ENCODE measurements around the gene PCYT2.
A peak's percentile ranks its signal among the peaks of the same experiment; 100 is the strongest.

The PCYT2 gene

GRCh38 chr17:81858170-81858966 is 52.8 kb downstream of the PCYT2 start:
- H3K4me1 ChIP-seq, result no peaks in the 10 kb centered on the region
- DNase-seq, result no peak
- no peaks in the 10 kb centered on the region for H3K9me3 ChIP-seq
- H3K27me3 ChIP-seq, result no peaks in the 10 kb centered on the region
- TF ChIP-seq, protein P1, sequence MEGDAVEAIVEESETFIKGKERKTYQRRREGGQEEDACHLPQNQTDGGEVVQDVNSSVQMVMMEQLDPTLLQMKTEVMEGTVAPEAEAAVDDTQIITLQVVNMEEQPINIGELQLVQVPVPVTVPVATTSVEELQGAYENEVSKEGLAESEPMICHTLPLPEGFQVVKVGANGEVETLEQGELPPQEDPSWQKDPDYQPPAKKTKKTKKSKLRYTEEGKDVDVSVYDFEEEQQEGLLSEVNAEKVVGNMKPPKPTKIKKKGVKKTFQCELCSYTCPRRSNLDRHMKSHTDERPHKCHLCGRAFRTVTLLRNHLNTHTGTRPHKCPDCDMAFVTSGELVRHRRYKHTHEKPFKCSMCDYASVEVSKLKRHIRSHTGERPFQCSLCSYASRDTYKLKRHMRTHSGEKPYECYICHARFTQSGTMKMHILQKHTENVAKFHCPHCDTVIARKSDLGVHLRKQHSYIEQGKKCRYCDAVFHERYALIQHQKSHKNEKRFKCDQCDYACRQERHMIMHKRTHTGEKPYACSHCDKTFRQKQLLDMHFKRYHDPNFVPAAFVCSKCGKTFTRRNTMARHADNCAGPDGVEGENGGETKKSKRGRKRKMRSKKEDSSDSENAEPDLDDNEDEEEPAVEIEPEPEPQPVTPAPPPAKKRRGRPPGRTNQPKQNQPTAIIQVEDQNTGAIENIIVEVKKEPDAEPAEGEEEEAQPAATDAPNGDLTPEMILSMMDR (IDR thresholded peaks at IDR 0.05; ENCODE audit: low read depth, low read length), result no peak
- H3K36me3 ChIP-seq, result peaks cover 52% of the 10 kb centered on the region
- H3K4me3 ChIP-seq (ENCODE audit: low read depth, low read length), result peak overlapping the region; percentile 95

DNA sequence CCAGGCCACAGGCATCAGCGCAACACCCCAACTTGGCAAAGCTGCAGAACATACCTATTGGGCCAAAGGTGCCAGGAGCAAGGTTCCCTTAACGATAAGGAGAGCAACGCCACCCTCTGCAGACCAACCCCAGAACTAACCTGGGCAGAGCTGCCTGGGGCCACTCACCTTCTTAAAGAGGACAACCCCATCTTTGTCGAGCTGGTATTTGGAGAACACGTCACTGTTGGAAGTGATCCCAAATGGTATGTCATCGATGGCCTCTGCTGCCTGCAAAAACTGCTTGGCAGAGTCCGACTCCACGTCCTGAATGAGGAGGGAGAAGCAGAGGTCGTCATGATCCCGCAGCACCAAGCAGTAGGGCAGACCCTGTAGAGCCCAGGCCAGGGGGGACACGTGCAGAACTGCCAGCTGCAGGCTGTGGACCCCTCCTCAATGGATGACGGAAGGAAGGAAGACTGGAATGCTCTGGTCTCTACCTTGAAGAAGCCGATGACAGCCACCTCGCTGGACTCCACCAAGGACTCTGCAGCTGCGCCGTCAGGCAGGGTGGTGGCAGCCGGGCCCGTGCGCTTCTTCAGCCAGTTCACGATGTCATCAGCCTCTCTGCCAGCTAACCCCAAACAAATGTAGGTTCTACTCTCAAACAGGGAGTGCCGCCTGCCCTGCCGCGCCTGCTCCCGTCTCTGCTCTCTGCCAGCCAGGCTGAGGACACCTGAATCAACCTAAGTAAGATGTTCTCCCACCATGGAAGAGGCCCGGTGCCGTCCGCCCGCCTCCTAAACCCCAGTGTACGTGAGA is 56.0 kb downstream of the PCYT2 start:
- no peaks in the 10 kb centered on the region for H3K9me3 ChIP-seq
- TF ChIP-seq, protein P1 (IDR thresholded peaks at IDR 0.05; ENCODE audit: low read depth, low read length), result peak; percentile 17; the same call in 1 of the 2 replicates
- no peaks in the 10 kb centered on the region for H3K4me1 ChIP-seq
- H3K4me3 ChIP-seq (ENCODE audit: low read depth, low read length), result no peak overlapping the region
- no peak for DNase-seq
- H3K27me3 ChIP-seq, result no peaks in the 10 kb centered on the region
- peaks cover 73% of the 10 kb centered on the region for H3K36me3 ChIP-seq

- TF ChIP-seq, protein P1 (IDR thresholded peaks at IDR 0.05; ENCODE audit: low read depth, low read length), result no peak
- no peak for DNase-seq
- Histone ChIP-seq H3K4me3 (ENCODE audit: low read depth, low read length) (no peak overlapping the region), H3K36me3 (peaks cover 70% of the 10 kb centered on the region), H3K27me3 (no peaks in the 10 kb centered on the region), H3K4me1 (no peaks in the 10 kb centered on the region), H3K9me3 (no peaks in the 10 kb centered on the region)
Observed at GRCh38 chr17:81852237-81852636, 59.0 kb downstream of the PCYT2 start.

GRCh38 chr17:81851423-81851822 is 59.8 kb downstream of the PCYT2 start:
- H3K4me1 ChIP-seq, result no peaks in the 10 kb centered on the region
- H3K9me3 ChIP-seq, result no peaks in the 10 kb centered on the region
- no peak overlapping the region for H3K4me3 ChIP-seq (ENCODE audit: low read depth, low read length)
- no peaks in the 10 kb centered on the region for H3K27me3 ChIP-seq
- no peak for DNase-seq
- TF ChIP-seq, protein P1 (IDR thresholded peaks at IDR 0.05; ENCODE audit: low read depth, low read length), result no peak
- peaks cover 72% of the 10 kb centered on the region for H3K36me3 ChIP-seq

All from BE2C (cell line).